Right ventricle myocardium inferior (tissue), 1 donor: ENCODE measurements around the gene ROPN1L. TPM values are rescaled to one million over a fixed set of nuclear protein-coding genes. Genes with fewer than 3 reads are reported as not detected.
A peak's percentile ranks its signal among the peaks of the same experiment; 100 is the strongest.
"Not testable (repeated sequence)": the region's sequence is repeated elsewhere in the genome, so short reads cannot be mapped to it uniquely, and the experiment has no call there.

Source experiments
- ATAC-seq: fragments of 200-7000 bp; cut with Tn5 transposase; one replicate; pipeline ENCODE4 v1.9.1; 2020; ENCODE audit warnings: mild to moderate bottlenecking, moderate library complexity
- DNase-seq: peaks from one replicate; pipeline ENCODE4 v3.0.0; 2021; ENCODE audit errors: missing footprints
- intact Hi-C: fragments of 100-400 bp; cut with DNase I; formaldehyde crosslinking; loops from one replicate; pipeline ENCODE4 v1.11.0; 2022
- long read RNA-seq: library from polyadenylated mRNA; unstranded; transcript quantifications from one replicate; pipeline ENCODE4 v2.0.0, GENCODE V29; 2021
- total RNA-seq: library from RNA; stranded (reverse); fragmentation: NEBNext Ultra II Directional; extraction: Animal tissue kit (Norgen Biotek cat#: 25700); gene quantifications from one replicate; pipeline ENCODE4 v1.2.1, GENCODE V29; 2021
- donor health status: DM: no; HTN: yes; CAD: no; lungs with severe emphysema.

The ROPN1L gene
- not detected for total RNA-seq
- long read RNA-seq = 0 reads

GRCh38 chr5:10441083-10441991, at the start of gene ROPN1L:
ROPN1L (plus strand) TSS chr5:10441879; CDS start chr5:10442168, 289 bp downstream.
- DNase-seq (peak; percentile 93), ATAC-seq (peak; percentile 98)
- intact Hi-C loops = no loop called here

DNA sequence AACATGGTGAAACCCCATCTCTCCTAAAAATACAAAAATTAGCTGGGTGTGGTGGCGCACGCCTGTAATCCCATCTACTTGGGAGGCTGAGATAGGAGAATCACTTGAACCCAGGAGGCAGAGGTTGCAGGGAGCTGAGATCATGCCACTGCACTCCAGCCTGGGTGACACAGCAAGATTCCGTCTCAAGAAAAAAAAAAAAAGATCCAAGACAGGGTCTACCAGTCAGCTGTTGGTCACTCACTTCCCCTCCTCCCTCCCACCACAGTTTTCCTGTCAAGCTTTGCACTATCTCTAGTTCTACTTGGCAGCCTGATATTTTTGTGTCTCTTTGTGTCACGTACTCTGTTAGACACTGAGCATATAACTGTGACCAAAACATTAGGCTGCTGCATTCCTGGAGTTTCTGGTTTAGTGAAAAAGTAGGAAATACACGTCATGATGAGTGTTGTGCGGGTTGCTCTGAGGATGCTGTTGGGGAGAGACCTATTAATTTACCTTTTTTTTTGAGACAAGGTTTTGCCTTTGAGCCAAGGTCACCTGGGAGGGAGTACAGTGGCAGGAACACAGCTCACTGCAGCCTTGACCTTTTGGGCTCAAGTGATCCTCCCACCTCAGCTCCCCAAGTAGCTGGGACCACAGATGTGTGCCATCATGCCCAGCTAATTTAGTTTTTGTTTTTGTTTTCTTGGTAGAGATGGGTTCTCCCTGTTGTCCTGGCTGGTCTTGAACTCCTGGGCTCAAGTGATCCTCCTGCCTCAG, 48.9 kb upstream of the ROPN1L start:
- peak; percentile 69 for ATAC-seq
- not testable (repeated sequence) for DNase-seq

DNA sequence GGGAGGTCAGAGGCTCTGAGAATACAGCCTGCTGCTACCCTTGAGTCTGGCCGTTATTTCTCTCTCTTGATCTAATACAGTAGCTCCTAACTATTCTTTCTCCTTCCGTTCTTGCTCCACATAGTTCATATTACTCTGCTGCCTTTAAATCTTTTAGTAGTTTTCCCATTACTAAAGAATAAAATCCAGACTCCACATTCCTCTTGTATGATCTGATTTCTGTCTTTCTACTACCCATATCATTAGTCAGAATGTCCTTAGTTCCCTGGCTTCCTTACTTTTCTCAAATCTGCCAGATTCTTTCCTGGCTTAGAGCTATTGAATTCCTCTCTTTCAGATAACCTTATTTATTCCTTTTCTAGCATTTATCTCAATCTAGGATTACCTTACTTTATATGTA, 48.2 kb upstream of the ROPN1L start:
- ATAC-seq (peak; percentile 18), DNase-seq (no peak)
- intact Hi-C loops = no loop called here

More for the DNA sequence above, 48.9 kb upstream of the ROPN1L start:
- intact Hi-C loops = not testable (repeated sequence)

DNA sequence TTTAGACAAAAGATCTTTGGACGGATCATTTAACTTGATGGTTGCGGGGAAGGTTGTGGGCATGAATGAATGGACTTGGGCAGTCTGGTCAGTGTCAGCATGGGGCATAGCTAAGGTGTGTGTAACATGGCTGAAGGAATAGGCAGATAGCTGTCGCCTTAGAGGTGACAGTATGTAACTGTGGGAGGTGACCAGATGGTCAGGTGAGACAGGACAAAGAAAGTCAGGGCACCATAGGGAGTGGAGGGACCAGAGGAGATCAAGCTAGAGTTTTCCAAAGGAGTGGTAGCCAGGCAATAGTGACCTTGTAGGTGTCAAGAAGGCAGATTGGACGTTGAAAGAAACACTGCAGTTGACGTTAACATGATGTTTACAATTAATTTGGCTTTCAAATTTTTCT, 45.1 kb upstream of the ROPN1L start:
- DNase-seq = no peak
- intact Hi-C loops = no loop called here
- ATAC-seq = no peak

GRCh38 chr5:10399839-10400238, 41.8 kb upstream of the ROPN1L start:
- intact Hi-C loops = loop anchor here (5.0 kb wide), 1 partner anchor 118 kb away; no protein-coding TSS in a partner anchor
- no peak for DNase-seq
- no peak for ATAC-seq

DNA sequence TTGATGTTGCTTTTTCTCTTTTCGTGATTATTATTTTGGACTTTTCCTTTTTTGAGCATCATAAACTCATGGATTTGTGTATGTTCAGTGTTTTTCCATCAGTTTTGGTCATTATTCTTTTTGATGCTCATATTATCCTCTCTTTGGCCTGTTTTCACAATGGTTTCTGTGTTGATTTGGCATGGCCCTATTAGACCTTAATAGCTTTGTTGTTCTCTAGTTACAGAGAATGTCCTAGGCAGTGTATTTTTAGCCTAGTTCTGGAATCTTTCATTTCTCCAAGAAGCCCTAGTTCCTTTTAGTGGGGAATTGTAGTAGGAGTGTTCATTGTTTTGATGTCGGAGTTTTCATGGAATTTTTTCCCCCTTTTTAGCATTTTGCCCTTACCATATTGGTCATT, 41.3 kb upstream of the ROPN1L start:
- DNase-seq (no peak), ATAC-seq (peak; percentile 76)
- intact Hi-C loops = loop anchor here (5.0 kb wide), 1 partner anchor 118 kb away; no protein-coding TSS in a partner anchor

- DNase-seq (no peak), ATAC-seq (peak; percentile 66)
- intact Hi-C loops = loop anchor here (5.0 kb wide), 1 partner anchor 119 kb away; no protein-coding TSS in a partner anchor
Measured at GRCh38 chr5:10400831-10401230, 40.8 kb upstream of the ROPN1L start.

DNA sequence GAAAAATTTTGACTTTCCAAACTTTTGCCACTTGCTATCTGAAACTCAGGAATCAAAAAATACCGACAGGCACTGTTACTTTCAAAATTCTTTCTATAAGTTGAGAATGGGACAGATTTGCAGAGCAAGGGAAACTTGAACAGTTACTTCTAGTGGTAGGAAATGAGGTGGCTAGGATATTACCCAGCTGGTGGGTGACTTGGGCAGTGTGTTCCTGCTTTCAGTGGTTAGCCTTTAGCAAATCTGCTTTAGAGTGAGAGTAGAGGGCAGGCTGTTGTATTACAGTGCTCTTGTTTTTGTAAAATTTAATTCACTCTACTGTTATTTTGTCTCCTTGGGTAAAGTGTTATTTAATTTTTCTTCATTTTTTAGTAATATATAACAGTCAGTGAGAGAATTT, 40.2 kb upstream of the ROPN1L start:
- intact Hi-C loops = loop anchor here (5.0 kb wide), 1 partner anchor 119 kb away; no protein-coding TSS in a partner anchor
- ATAC-seq (no peak), DNase-seq (no peak)

DNA sequence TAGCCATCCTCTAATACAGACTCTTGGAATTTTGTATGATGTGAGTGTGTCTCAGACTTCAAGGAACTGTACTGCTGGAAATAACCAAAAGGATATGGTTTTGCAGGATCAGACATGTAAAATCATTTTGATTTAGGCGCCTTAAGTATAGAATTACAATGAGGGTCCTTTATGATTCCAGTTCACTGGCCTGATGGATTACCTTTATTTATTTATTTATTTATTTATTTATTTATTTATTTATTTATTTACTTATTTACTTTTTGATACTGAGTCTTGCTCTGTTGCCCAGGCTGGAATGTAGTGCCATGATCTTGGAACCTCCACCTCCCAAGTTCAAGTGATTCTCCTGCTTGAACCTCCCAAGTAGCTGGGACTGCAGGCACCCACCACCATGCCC, 37.9 kb upstream of the ROPN1L start:
- DNase-seq = no peak
- intact Hi-C loops = loop anchor here (5.0 kb wide), 1 partner anchor 122 kb away; no protein-coding TSS in a partner anchor

DNA sequence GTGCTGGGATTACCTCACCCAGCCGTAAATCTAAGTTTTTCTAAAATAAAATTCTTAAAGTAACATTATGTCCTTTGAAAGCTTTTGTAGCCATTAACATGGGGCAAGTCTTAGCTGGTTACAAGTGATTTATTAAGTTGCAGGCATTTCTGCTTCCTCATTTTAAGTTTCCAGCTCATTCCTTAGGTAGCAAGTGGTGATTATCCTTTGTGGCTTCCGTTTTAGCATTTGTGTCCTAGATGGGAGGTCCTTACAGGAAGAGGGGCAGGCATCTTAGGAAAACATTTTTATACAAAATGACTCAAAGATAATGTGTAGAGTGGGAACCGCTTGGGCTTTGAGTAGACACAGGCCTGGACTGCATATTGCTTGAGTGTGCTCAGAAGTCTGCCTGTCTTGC, 35.0 kb upstream of the ROPN1L start:
- DNase-seq (no peak), ATAC-seq (no peak)
- intact Hi-C loops = no loop called here

More for the DNA sequence above, 37.9 kb upstream of the ROPN1L start:
- no peak for ATAC-seq

- DNase-seq = no peak
- intact Hi-C loops = no loop called here
- ATAC-seq = no peak
Measured at GRCh38 chr5:10409504-10409903, 32.2 kb upstream of the ROPN1L start.

GRCh38 chr5:10410662-10411061, 31.0 kb upstream of the ROPN1L start:
- intact Hi-C loops = no loop called here
- DNase-seq = no peak
- ATAC-seq = no peak

DNA sequence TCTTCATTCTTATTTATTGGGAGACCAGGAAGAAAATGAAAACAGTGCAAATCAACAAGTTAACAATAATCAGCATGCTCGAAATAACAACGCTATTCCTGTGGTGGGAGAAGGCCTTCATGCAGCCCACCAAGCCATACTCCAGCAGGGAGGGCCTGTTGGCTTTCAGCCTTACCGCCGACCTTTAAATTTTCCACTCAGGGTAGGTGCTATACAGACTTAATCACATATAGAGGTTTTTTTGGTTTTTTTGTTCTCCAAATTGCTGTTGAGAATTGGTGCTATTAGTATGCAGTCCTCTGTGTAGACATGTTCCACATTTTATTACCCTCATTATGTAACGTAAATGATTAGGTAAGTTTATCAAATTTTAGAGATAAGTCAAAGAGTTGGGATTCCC, 30.3 kb upstream of the ROPN1L start:
- ATAC-seq (no peak), DNase-seq (no peak)
- intact Hi-C loops = no loop called here

DNA sequence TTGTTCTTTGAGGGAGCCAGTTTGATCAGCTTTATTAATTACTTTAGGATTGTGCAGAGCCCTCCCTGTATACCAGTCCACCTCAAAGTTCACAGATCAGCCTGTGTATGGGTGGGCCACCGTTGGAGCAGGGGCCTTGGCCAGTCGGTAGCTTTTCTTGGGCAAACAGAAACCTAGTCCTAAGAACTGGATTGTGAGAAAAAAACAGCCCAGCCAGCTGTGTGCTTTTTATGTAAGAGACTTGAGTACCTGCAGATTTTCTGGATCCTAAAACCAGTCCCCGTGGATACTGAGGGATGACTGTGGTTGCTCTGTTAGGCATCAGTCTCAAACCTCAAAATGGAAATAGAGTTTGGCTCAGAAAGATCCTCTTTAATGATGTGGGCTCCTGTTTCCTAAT, 24.8 kb upstream of the ROPN1L start:
- intact Hi-C loops = no loop called here
- DNase-seq (no peak), ATAC-seq (no peak)

- DNase-seq = no peak
- intact Hi-C loops = no loop called here
- ATAC-seq = no peak
Measured at GRCh38 chr5:10418654-10419345, 22.9 kb upstream of the ROPN1L start.

DNA sequence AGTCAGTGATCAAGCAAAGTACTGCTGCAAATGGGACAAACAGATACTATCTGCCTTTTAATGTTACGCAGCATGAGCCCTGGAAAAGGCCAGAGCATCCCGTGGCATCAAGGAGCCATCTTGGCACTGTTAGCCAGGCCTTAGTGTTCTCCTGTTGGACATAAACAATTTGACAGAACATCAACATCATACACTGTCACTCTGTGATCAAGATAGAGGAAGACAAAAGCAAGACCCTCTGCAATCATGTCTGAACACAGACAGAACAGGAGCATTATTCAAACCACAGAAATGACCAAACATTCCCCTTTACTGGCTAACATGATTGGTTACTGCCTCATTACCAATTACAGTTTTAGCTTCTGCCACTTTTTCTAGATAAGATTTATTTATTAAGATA, 21.2 kb upstream of the ROPN1L start:
- no peak for ATAC-seq
- DNase-seq = no peak
- intact Hi-C loops = no loop called here

DNA sequence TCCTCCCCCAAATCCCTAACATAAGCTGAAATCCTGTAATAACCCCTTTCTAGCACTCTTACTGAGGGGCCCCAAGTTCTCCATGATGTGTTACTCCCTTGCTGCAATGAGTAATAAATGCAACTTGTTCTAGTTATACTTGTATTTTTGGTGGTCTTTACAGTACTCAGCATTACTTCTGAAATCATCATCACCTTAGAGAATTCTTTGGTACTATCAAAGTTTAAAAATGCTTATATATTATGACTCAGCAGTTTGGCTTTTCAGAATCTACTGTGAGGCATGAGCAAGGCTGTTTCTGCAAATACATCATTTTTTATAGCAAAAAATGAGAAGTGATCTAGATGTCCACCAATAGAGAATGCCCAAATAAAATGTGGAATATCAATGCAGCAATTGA, 20.7 kb upstream of the ROPN1L start:
- ATAC-seq (no peak), DNase-seq (no peak)
- intact Hi-C loops = no loop called here

GRCh38 chr5:10421896-10422691, 19.6 kb upstream of the ROPN1L start:
- intact Hi-C loops = no loop called here
- no peak for DNase-seq
- ATAC-seq = peak; percentile 33
